Vagina (tissue), 2 donors: ENCODE measurements around the gene ST8SIA5.

Experiments
- CTCF ChIP-seq, 3 experiments: fragments of 450-650 bp in 2 of 3; fragments of 200-600 bp in 1 of 3; sonication (generic) in 1 of 3; IDR thresholded peaks; one replicate each; pipeline ENCODE4 v1.5.1; 2017 to 2019; ENCODE audit warnings: antibody characterized with exemption in 3 of 3, mild to moderate bottlenecking in 2 of 3, moderate library complexity in 2 of 3
- POLR2A ChIP-seq, 2 donors: fragments of 450-650 bp; IDR thresholded peaks; one replicate each; pipeline ENCODE4 v1.6.1; 2017; ENCODE audit warnings: antibody characterized with exemption in 2 of 2, mild to moderate bottlenecking in 2 of 2, moderate library complexity in 2 of 2

- no peak for TF ChIP-seq POLR2A (IDR thresholded peaks at IDR 0.05)
- TF ChIP-seq CTCF (IDR thresholded peaks at IDR 0.05): no peak
These were observed 114.9 kb downstream of the ST8SIA5 start for GRCh38 chr18:46641917-46642316.
